ENCODE data around the gene S100A9. TPM values are rescaled to one million over a fixed set of nuclear protein-coding genes. Genes with fewer than 3 reads are reported as not detected.

S100A9 gene
- total and polyA plus RNA-seq, 2 of the 4 experiments (the other 2 are of a cell fraction), result not detected

DNA sequence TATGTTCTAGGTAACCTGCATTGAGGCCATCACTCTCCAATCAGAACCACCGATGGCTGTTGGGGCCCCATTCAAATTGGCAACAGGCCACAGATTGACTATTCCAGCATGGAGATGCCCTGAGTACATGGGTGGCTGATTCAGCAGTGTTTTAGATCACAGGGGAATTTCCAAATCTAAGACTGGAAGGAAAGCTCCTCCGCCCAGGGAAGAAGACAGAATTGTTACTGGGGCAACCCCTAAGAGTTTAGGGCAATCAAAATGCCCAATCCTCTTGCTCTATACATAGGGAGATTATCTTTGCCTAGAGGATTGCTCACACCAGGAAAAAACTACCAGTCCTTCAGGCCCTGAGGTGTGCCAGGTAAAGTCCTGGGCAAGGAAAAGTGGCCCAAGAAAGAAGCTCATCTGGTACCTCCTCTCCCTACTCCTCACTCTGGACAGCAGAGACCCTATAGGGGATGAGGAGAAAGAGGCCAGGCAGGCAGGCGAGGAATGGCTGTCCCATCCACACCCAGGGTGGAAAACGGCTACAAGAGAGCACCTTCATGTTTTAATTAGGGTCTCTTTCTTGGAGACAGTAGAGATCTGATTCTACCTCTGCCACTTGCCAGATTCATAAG, 27.4 kb downstream of the S100A9 start:
- H3K9me1 ChIP-seq (ENCODE audit: insufficient read depth, low read length), result no peaks in the 10 kb centered on the region
- H3K23ac ChIP-seq (ENCODE audit: low read depth, low read length), result no peak overlapping the region
- no peak overlapping the region for H2BK120ac ChIP-seq (ENCODE audit: low read depth, low read length)
- no peak overlapping the region for H2BK15ac ChIP-seq (ENCODE audit: low read depth, low read length)
- H3K9ac ChIP-seq (ENCODE audit: low read depth, low read length), result no peak overlapping the region
- H3K18ac ChIP-seq (ENCODE audit: low read depth, low read length), result no peak overlapping the region
- no peaks in the 10 kb centered on the region for H3K79me1 ChIP-seq (ENCODE audit: low read depth in 1 of 2, low read length in 2 of 2)
- H3K4ac ChIP-seq (ENCODE audit: low read depth, low read length), result no peak overlapping the region
- 0% methylated on average over 2 of the region's 4 CpGs; no CpG with 5 or more reads in 1 of the 2 experiments for WGBS, 2 experiments (ENCODE audit: extremely low coverage in 2 of 2, insufficient read length in 1 of 2)
- no peak overlapping the region for H4K91ac ChIP-seq (ENCODE audit: insufficient read depth, low read depth, low read length)
- intact Hi-C loops (cut with micrococcal nuclease) (no loop called here), dilution Hi-C loops (cut with HindIII; ENCODE audit: low sequenced_read_pairs, unreplicated experiment) (no loop called here), in situ Hi-C loops (cut with MboI; ENCODE audit: low sequenced_read_pairs) (no loop called here)
- H3K4me3 ChIP-seq (ENCODE audit: insufficient read depth, low read depth, low read length), result no peak overlapping the region
- H3K9me3 ChIP-seq (ENCODE audit: control insufficient read depth, insufficient read depth, low read length), result no peaks in the 10 kb centered on the region
- no peak overlapping the region for H3K4me2 ChIP-seq (ENCODE audit: low read depth, low read length)
- H3K27ac ChIP-seq (ENCODE audit: insufficient read depth, low read length), result no peak overlapping the region
- no peak for DNase-seq
- no peak overlapping the region for H3K14ac ChIP-seq (replicated peaks; ENCODE audit: low read depth, low read length)
- TF ChIP-seq NFE2L2 (IDR thresholded peaks at IDR 0.05; ENCODE audit: low read depth, low read length) (no peak), BHLHE40 (IDR thresholded peaks at IDR 0.05; ENCODE audit: low read depth, low read length) (no peak), CEBPB (IDR thresholded peaks at IDR 0.05; ENCODE audit: low read depth, low read length) (no peak), RAD21 (IDR thresholded peaks at IDR 0.05; ENCODE audit: low read length) (no peak), SMC3 (IDR thresholded peaks at IDR 0.05; ENCODE audit: low read depth, low read length) (no peak), MAZ (IDR thresholded peaks at IDR 0.05; ENCODE audit: borderline replicate concordance, low read depth, low read length) (no peak)
- TF ChIP-seq, protein P1, sequence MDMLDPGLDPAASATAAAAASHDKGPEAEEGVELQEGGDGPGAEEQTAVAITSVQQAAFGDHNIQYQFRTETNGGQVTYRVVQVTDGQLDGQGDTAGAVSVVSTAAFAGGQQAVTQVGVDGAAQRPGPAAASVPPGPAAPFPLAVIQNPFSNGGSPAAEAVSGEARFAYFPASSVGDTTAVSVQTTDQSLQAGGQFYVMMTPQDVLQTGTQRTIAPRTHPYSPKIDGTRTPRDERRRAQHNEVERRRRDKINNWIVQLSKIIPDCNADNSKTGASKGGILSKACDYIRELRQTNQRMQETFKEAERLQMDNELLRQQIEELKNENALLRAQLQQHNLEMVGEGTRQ (IDR thresholded peaks at IDR 0.05; ENCODE audit: low read depth, low read length), result no peak
- TF ChIP-seq, protein P2, sequence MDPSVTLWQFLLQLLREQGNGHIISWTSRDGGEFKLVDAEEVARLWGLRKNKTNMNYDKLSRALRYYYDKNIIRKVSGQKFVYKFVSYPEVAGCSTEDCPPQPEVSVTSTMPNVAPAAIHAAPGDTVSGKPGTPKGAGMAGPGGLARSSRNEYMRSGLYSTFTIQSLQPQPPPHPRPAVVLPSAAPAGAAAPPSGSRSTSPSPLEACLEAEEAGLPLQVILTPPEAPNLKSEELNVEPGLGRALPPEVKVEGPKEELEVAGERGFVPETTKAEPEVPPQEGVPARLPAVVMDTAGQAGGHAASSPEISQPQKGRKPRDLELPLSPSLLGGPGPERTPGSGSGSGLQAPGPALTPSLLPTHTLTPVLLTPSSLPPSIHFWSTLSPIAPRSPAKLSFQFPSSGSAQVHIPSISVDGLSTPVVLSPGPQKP (IDR thresholded peaks at IDR 0.05; ENCODE audit: borderline replicate concordance, low read depth, low read length), result no peak
- no peak overlapping the region for H4K5ac ChIP-seq (ENCODE audit: low read depth, low read length)
- no peak overlapping the region for H2AK5ac ChIP-seq (ENCODE audit: low read depth, low read length)
- H3K4me1 ChIP-seq (ENCODE audit: control insufficient read depth, insufficient read depth, low read length), result no peaks in the 10 kb centered on the region
- H3K36me3 ChIP-seq (ENCODE audit: control insufficient read depth, insufficient read depth, low read length), result no peaks in the 10 kb centered on the region
- no TSS peak for BruUV-seq (replicated peaks)
- no peak overlapping the region for H3K56ac ChIP-seq (ENCODE audit: extremely low read depth, insufficient read depth, low read length)
- H2BK5ac ChIP-seq (ENCODE audit: low read depth, low read length, poor library complexity, severe bottlenecking), result no peak overlapping the region
- H3K27me3 ChIP-seq (ENCODE audit: control insufficient read depth, insufficient read depth, low read length), result no peaks in the 10 kb centered on the region; the same call in 1 of the 2 replicates
- ChIA-PET POLR2A (ENCODE audit: unreplicated experiment) (no interaction called here), CTCF (no interaction called here)
- H4K20me1 ChIP-seq (ENCODE audit: insufficient read depth, low read length), result no peaks in the 10 kb centered on the region
- H2AFZ ChIP-seq (replicated peaks; ENCODE audit: low read length, poor library complexity), result no peak overlapping the region
- H2BK20ac ChIP-seq (ENCODE audit: low read depth, low read length), result no peak overlapping the region
- ATAC-seq (ENCODE audit: low read depth), result no peak
- no peak overlapping the region for H4K8ac ChIP-seq (ENCODE audit: low read depth in 2 of 2, low read length in 2 of 2)
- H2AK9ac ChIP-seq (replicated peaks; ENCODE audit: low read depth, low read length, poor library complexity), result no peak overlapping the region
